Measurements from ENCODE around the gene TLR5.

TLR5 gene

DNA sequence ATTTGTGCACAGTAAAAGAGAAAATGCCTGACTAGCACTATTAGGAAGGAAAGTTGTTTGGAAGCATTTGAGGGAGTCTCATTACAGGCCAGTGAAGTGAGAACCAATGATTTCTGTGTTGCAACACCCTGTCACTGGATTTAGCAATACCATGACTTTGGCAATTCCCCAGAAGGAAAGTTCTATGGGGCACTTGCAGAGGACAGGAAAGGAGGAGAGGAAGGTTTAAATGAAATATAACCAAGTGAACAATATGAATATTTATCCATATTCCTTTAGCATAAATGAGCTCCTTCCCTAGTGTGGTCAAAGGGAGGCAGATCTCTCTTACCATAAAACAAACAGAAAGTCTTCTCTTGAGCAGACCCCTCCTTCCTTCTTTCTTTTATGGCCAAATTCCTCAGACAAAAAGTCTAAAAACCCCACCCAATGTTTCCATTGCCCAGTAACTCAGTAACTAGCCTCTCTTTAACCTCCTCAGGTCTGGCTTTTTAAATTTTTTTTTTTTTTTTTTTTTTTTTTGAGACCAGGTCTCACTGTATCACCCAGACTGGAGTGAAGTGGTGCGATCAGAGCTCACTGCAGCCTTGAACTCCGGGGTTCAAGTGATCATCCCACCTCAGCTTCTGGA is 5.5 kb downstream of the TLR5 start:
- peaks cover 13 to 68% (median 62%) of the 10 kb centered on the region in 5 donors for H3K4me1 ChIP-seq (ENCODE audit: control insufficient read depth in 5 of 5, insufficient read depth in 5 of 5, low read length in 5 of 5)
- H3K9me3 ChIP-seq (ENCODE audit: control insufficient read depth in 5 of 5, low read length in 5 of 5) = no peaks in the 10 kb centered on the region
- H3K27ac ChIP-seq (ENCODE audit: low read depth, low read length) = peak overlapping the region; percentile 6
- H3K4me3 ChIP-seq (ENCODE audit: low read depth in 1 of 5, low read length in 5 of 5) = no peak overlapping the region
- H3K27me3 ChIP-seq (ENCODE audit: control insufficient read depth in 5 of 5, insufficient read depth in 4 of 5, low read length in 5 of 5) = no peaks in the 10 kb centered on the region
- H3K9ac ChIP-seq (ENCODE audit: low read length in 5 of 5) = no peak overlapping the region
- H3K36me3 ChIP-seq (ENCODE audit: control insufficient read depth in 5 of 5, insufficient read depth in 5 of 5, low read length in 5 of 5) = no peaks in the 10 kb centered on the region

DNA sequence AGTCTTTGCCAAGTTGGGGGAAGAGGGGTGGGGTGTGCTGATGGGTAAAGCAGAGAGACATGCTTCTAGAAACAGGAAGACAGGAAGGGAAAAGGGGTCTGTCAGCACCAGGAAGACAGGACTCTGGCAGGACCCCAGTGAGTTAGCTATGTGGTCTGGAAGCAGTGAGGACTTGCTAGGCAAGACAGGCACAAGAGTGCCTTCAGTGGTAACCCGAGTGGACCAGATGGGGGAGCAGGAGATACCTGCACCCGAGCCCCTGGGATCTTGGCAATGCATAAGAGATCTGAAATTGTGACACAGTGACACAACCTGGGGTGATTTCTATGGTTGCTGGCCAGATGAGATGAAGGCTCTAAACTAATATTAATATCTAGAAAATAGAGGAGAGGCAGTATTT is 7.0 kb downstream of the TLR5 start:
- Histone ChIP-seq H3K27ac (ENCODE audit: low read depth, low read length) (no peak overlapping the region), H3K9me3 (ENCODE audit: control insufficient read depth in 5 of 5, low read length in 5 of 5) (no peaks in the 10 kb centered on the region), H3K36me3 (ENCODE audit: control insufficient read depth in 5 of 5, insufficient read depth in 5 of 5, low read length in 5 of 5) (peaks cover 0 to 7% (median 0%) of the 10 kb centered on the region in 5 donors), H3K4me3 (ENCODE audit: low read depth in 1 of 5, low read length in 5 of 5) (no peak overlapping the region), H3K9ac (ENCODE audit: low read length in 5 of 5) (no peak overlapping the region), H3K27me3 (ENCODE audit: control insufficient read depth in 5 of 5, insufficient read depth in 4 of 5, low read length in 5 of 5) (no peaks in the 10 kb centered on the region), H3K4me1 (ENCODE audit: control insufficient read depth in 5 of 5, insufficient read depth in 5 of 5, low read length in 5 of 5) (peaks cover 5 to 55% (median 49%) of the 10 kb centered on the region in 5 donors)

DNA sequence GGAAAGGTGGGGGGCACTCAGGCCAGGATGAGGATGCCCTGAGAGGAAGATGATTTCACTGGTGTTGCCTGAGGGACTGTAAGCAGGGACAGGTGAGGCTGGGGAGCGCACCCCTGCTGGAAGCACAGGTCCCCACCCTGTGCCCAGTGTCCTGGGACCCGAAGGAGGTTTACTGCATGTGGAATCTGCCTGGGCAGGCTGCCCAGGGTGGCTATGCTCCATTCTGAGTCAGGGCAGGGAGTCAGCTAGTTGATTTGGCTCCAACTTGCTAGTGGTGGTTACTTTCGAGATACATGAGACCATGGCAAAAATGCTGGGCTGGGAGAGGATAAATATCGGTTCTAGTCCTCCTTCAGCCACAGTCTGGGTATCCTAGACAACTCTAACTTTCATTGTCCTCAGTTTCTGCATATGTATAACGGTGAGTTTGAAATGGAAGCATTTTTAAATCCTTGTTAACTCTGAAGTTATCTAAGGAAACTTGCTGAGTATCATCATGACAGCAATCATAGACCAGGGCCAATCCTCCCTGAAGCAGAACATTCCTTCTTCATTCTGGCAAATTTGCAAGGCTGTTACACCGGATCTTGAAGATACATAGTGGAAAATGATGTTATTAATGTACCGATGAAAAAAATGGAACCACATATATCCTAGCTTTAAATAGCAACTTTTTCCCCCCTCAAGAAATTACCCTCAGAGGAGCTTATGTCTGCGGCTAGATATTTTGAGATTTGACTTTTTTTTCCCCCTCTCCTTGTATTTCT is 7.7 kb downstream of the TLR5 start:
- H3K4me3 ChIP-seq (ENCODE audit: low read depth in 1 of 5, low read length in 5 of 5) = no peak overlapping the region
- peaks cover 0 to 14% (median 0%) of the 10 kb centered on the region in 5 donors for H3K36me3 ChIP-seq (ENCODE audit: control insufficient read depth in 5 of 5, insufficient read depth in 5 of 5, low read length in 5 of 5)
- H3K9ac ChIP-seq (ENCODE audit: low read length in 5 of 5) = no peak overlapping the region
- no peak overlapping the region for H3K27ac ChIP-seq (ENCODE audit: low read depth, low read length)
- H3K9me3 ChIP-seq (ENCODE audit: control insufficient read depth in 5 of 5, low read length in 5 of 5) = no peaks in the 10 kb centered on the region
- no peaks in the 10 kb centered on the region for H3K27me3 ChIP-seq (ENCODE audit: control insufficient read depth in 5 of 5, insufficient read depth in 4 of 5, low read length in 5 of 5)
- H3K4me1 ChIP-seq (ENCODE audit: control insufficient read depth in 5 of 5, insufficient read depth in 5 of 5, low read length in 5 of 5) = peaks cover 3 to 48% (median 42%) of the 10 kb centered on the region in 5 donors

DNA sequence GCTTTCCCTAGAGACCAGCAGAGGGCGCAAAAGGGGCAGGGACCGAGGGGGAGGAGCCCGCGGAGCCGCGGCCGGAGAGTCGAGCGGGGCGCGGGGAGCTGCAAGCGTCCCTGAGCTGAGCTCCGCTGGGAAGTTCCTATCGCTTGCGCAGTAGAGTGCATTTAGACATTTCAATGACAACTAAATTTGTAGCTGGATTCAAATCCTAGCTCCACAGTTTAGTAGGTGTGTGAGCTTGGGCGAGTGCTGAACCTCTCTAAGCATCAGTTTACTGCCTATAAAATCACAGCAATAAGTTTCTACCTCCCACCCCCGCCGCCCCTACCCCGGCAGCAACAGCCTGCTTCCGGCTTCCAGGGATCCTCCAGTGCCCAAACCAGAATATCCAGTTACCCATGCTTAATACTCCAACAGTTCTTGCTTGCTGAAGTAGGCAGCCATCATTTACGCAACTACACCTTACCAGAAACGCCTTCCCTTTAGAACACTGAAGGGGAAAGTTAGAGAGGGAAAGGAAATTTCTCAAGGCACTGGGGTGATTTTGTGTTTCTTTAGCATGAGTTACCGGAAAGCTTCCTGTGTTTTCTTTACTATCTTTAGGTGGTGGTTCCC is 9.1 kb downstream of the TLR5 start:
- Histone ChIP-seq H3K27ac (ENCODE audit: low read depth, low read length) (no peak overlapping the region), H3K4me3 (ENCODE audit: low read depth in 1 of 5, low read length in 5 of 5) (peak overlapping the region; percentile 42 to 63 (median 48)), H3K36me3 (ENCODE audit: control insufficient read depth in 5 of 5, insufficient read depth in 5 of 5, low read length in 5 of 5) (peaks cover 0 to 14% (median 0%) of the 10 kb centered on the region in 5 donors), H3K9me3 (ENCODE audit: control insufficient read depth in 5 of 5, low read length in 5 of 5) (no peaks in the 10 kb centered on the region), H3K27me3 (ENCODE audit: control insufficient read depth in 5 of 5, insufficient read depth in 4 of 5, low read length in 5 of 5) (no peaks in the 10 kb centered on the region), H3K9ac (ENCODE audit: low read length in 5 of 5) (peak overlapping the region in 1 of 5 donors; percentile 13), H3K4me1 (ENCODE audit: control insufficient read depth in 5 of 5, insufficient read depth in 5 of 5, low read length in 5 of 5) (peaks cover 3 to 56% (median 48%) of the 10 kb centered on the region in 5 donors)

DNA sequence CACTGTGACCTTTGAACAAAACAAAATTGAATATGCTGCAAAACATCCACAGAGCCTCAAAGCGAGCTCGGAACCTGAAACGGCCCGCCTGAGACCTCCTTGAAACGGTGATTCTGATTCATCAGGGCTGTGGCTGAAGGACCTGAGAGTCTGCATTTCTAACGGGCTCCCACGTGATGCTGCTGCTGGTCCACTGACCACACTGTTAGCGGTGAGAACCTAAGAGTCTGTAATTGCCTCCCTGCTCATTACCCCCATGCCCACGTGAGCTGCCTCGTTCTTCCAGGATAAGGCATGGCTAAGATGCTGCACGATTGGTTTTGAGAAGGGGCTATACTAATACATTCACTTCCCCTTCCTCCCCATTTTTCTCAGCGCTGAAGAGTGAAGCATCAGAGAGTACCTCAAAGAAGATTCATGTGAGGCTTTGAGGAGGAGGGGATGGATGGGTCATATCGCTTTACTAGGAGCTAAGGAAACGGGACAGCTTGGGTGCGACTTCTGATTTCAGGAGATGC is 9.7 kb downstream of the TLR5 start:
- no peaks in the 10 kb centered on the region for H3K27me3 ChIP-seq (ENCODE audit: control insufficient read depth in 5 of 5, insufficient read depth in 4 of 5, low read length in 5 of 5)
- H3K27ac ChIP-seq (ENCODE audit: low read depth, low read length) = no peak overlapping the region
- peaks cover 3 to 57% (median 49%) of the 10 kb centered on the region in 5 donors for H3K4me1 ChIP-seq (ENCODE audit: control insufficient read depth in 5 of 5, insufficient read depth in 5 of 5, low read length in 5 of 5)
- peaks cover 0 to 14% (median 0%) of the 10 kb centered on the region in 5 donors for H3K36me3 ChIP-seq (ENCODE audit: control insufficient read depth in 5 of 5, insufficient read depth in 5 of 5, low read length in 5 of 5)
- no peaks in the 10 kb centered on the region for H3K9me3 ChIP-seq (ENCODE audit: control insufficient read depth in 5 of 5, low read length in 5 of 5)
- H3K9ac ChIP-seq (ENCODE audit: low read length in 5 of 5) = no peak overlapping the region
- H3K4me3 ChIP-seq (ENCODE audit: low read depth in 1 of 5, low read length in 5 of 5) = peak overlapping the region in 2 of 5 donors; percentile 43 to 63

DNA sequence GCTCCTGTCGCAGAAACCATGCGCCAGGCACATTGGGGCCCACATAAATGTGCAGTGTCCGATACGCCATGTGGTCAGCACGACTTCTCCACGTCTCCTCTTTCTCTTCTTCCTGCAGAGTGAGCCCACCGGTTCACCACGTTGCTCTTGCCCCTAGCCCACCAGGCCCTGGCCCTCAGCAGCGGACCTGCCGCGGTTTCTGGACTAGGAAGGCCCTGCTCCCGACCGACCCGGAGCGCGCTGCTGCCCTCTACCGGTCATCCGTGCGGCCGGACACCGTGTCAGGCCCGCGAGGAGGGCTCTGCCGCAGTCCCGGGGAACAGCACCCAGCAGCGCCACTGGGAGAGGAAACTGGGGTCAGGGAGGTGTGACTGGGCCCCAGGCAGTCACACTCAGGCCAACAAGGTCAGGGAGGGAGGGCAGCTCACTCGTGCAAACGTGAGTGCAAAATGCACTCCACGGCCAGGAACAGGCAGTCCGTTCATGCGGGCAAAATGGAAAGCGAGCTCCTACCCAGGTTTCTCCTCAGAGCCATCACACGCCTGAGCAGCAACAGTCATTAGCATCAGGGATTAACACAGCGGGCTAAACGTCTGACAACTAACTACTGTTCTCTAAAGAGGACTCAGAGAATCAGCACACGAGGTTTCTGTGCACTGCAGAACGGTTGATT is 13.7 kb downstream of the TLR5 start:
- Histone ChIP-seq H3K9ac (ENCODE audit: low read length in 5 of 5) (peak overlapping the region in 3 of 5 donors; percentile 38 to 70 (median 51)), H3K4me3 (ENCODE audit: low read depth in 1 of 5, low read length in 5 of 5) (peak overlapping the region; percentile 45 to 70 (median 62)), H3K27ac (ENCODE audit: low read depth, low read length) (no peak overlapping the region), H3K27me3 (ENCODE audit: control insufficient read depth in 5 of 5, insufficient read depth in 4 of 5, low read length in 5 of 5) (no peaks in the 10 kb centered on the region), H3K9me3 (ENCODE audit: control insufficient read depth in 5 of 5, low read length in 5 of 5) (no peaks in the 10 kb centered on the region), H3K4me1 (ENCODE audit: control insufficient read depth in 5 of 5, insufficient read depth in 5 of 5, low read length in 5 of 5) (peaks cover 3 to 21% (median 20%) of the 10 kb centered on the region in 5 donors), H3K36me3 (ENCODE audit: control insufficient read depth in 5 of 5, insufficient read depth in 5 of 5, low read length in 5 of 5) (peaks cover 0 to 23% (median 0%) of the 10 kb centered on the region in 5 donors)

- Histone ChIP-seq H3K27me3 (ENCODE audit: control insufficient read depth in 5 of 5, insufficient read depth in 4 of 5, low read length in 5 of 5) (no peaks in the 10 kb centered on the region), H3K9ac (ENCODE audit: low read length in 5 of 5) (no peak overlapping the region), H3K27ac (ENCODE audit: low read depth, low read length) (no peak overlapping the region), H3K9me3 (ENCODE audit: control insufficient read depth in 5 of 5, low read length in 5 of 5) (no peaks in the 10 kb centered on the region), H3K4me1 (ENCODE audit: control insufficient read depth in 5 of 5, insufficient read depth in 5 of 5, low read length in 5 of 5) (peaks cover 0 to 17% (median 13%) of the 10 kb centered on the region in 5 donors), H3K4me3 (ENCODE audit: low read depth in 1 of 5, low read length in 5 of 5) (no peak overlapping the region), H3K36me3 (ENCODE audit: control insufficient read depth in 5 of 5, insufficient read depth in 5 of 5, low read length in 5 of 5) (peaks cover 0 to 28% (median 0%) of the 10 kb centered on the region in 5 donors)
Measured at GRCh38 chr1:223126741-223127140, 16.3 kb downstream of the TLR5 start.

DNA sequence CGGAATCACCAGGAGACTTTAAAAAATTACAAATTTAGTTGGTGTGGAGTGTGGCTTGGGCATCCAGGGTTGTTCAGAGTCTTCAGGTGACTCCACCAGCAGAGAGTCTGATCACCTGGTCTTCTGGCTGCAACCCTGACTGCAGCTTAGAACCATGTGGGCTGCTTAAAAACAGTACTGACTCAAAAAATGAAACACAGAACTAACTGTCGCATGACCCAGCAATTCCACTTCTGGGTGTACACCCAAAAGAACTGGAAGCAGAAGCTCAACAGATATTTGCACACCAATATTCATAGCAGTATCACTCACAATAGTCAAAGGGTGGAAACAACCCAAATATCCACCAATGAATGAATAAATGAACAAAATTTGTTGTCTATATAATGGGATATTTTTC is 17.3 kb downstream of the TLR5 start:
- H3K27me3 ChIP-seq (ENCODE audit: control insufficient read depth in 5 of 5, insufficient read depth in 4 of 5, low read length in 5 of 5) = no peaks in the 10 kb centered on the region
- no peak overlapping the region for H3K27ac ChIP-seq (ENCODE audit: low read depth, low read length)
- no peaks in the 10 kb centered on the region for H3K9me3 ChIP-seq (ENCODE audit: control insufficient read depth in 5 of 5, low read length in 5 of 5)
- peaks cover 0 to 17% (median 13%) of the 10 kb centered on the region in 5 donors for H3K4me1 ChIP-seq (ENCODE audit: control insufficient read depth in 5 of 5, insufficient read depth in 5 of 5, low read length in 5 of 5)
- H3K4me3 ChIP-seq (ENCODE audit: low read depth in 1 of 5, low read length in 5 of 5) = no peak overlapping the region
- no peak overlapping the region for H3K9ac ChIP-seq (ENCODE audit: low read length in 5 of 5)
- peaks cover 0 to 22% (median 0%) of the 10 kb centered on the region in 5 donors for H3K36me3 ChIP-seq (ENCODE audit: control insufficient read depth in 5 of 5, insufficient read depth in 5 of 5, low read length in 5 of 5)

DNA sequence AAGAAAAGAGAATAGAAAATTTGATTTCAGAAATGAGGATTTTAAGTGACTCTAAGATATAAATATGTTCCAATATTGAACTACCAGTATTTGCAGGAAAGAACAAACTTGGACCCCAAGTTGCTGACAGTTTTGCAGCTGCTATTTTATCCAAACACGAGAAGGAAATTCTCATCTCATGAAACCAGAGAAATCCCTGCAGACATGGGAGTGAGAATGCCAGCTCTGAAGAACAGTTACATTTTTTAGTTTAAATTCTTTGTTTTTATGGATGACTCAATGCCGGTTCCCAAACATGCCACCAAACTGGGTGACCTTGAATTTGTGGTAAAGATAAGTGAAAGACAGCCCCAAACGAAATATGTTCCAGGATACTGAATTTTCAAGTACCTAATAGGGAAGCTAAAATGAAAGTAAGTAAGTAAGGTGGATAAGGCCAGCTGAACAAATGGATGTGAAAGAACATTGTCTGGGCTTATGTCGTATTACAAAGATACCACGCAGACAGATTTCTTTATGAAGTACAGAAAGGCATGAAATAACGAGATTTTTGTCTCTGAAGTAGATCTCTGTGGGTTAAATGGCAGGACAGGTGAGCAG is 19.9 kb downstream of the TLR5 start:
- Histone ChIP-seq H3K27ac (ENCODE audit: low read depth, low read length) (no peak overlapping the region), H3K36me3 (ENCODE audit: control insufficient read depth in 5 of 5, insufficient read depth in 5 of 5, low read length in 5 of 5) (peaks cover 0 to 23% (median 0%) of the 10 kb centered on the region in 5 donors), H3K27me3 (ENCODE audit: control insufficient read depth in 5 of 5, insufficient read depth in 4 of 5, low read length in 5 of 5) (no peaks in the 10 kb centered on the region), H3K4me3 (ENCODE audit: low read depth in 1 of 5, low read length in 5 of 5) (peak overlapping the region in 4 of 5 donors; percentile 1 to 25 (median 16)), H3K4me1 (ENCODE audit: control insufficient read depth in 5 of 5, insufficient read depth in 5 of 5, low read length in 5 of 5) (peaks cover 0 to 7% (median 5%) of the 10 kb centered on the region in 5 donors), H3K9ac (ENCODE audit: low read length in 5 of 5) (no peak overlapping the region), H3K9me3 (ENCODE audit: control insufficient read depth in 5 of 5, low read length in 5 of 5) (no peaks in the 10 kb centered on the region)
